ENCODE measurements around the gene TMEM143. TPM values are rescaled to one million over a fixed set of nuclear protein-coding genes. Genes with fewer than 3 reads are reported as not detected.

Gene TMEM143
- total and polyA plus RNA-seq, 2 donors (not counting 3 experiments of a cell fraction or from before 2014, with no cell fraction given), result 5.4 to 7.3 TPM

- no peak within 1 kb of the TSS for H3K27ac ChIP-seq (ENCODE audit: insufficient read depth, low read depth, low read length)
- peak; percentile 26 for DNase-seq (ENCODE audit: low read depth, low spot score)
- peaks cover 10% of the 10 kb centered on the region for H3K4me1 ChIP-seq (ENCODE audit: control insufficient read depth, extremely low read depth, insufficient read depth, low read length)
These were observed 30.0 kb upstream of the TMEM143 start, which contains the start of gene GRIN2D for GRCh38 chr19:48393559-48394330. Gene GRIN2D, plus strand, starts transcription at chr19:48393668. Its CDS starts 4,725 bp downstream, at chr19:48398393.

More at GRCh38 chr19:48393559-48394330, 30.0 kb upstream of the TMEM143 start, which contains the start of gene GRIN2D:
- Histone ChIP-seq H3K4me3 (replicated peaks in 1 of 3; ENCODE audit: insufficient read depth in 1 of 3, low read depth in 1 of 3, low read length in 3 of 3) (peak within 1 kb of the TSS in 1 of 3 experiments; percentile 1), H3K4me2 (ENCODE audit: insufficient read depth, low read length) (peak within 1 kb of the TSS; percentile 13), H2AFZ (ENCODE audit: low read depth, low read length) (peak within 1 kb of the TSS; percentile 24), H3K9me3 (replicated peaks; ENCODE audit: control insufficient read depth, insufficient read depth, low read length) (no peaks in the 10 kb centered on the region), H3K36me3 (ENCODE audit: control insufficient read depth in 2 of 2, extremely low read depth in 1 of 2, insufficient read depth in 2 of 2, low read length in 2 of 2) (peaks cover 3 to 5% of the 10 kb centered on the region in 2 experiments), H4K20me1 (replicated peaks; ENCODE audit: control insufficient read depth, extremely low read depth, insufficient read depth, low read length) (no peaks in the 10 kb centered on the region), H3K27me3 (ENCODE audit: control insufficient read depth in 2 of 2, insufficient read depth in 2 of 2, low read length in 2 of 2) (peaks cover 21 to 33% of the 10 kb centered on the region in 2 experiments), H3K9ac (replicated peaks; ENCODE audit: extremely low read depth, insufficient read depth, low read length) (no peak within 1 kb of the TSS), H3K9me1 (replicated peaks; ENCODE audit: control insufficient read depth, extremely low read depth, insufficient read depth, low read length) (no peaks in the 10 kb centered on the region), H3K79me2 (ENCODE audit: control insufficient read depth, insufficient read depth, low read length) (peaks cover 20% of the 10 kb centered on the region)
- ChIA-PET CTCF (interaction anchor here (0.6 to 2.2 kb wide), 4 partner anchors 51 to 195 kb away, joined by 3 to 9 read pairs (median 8); no protein-coding TSS in a partner anchor), POLR2A (no interaction called here)
- FAIRE-seq, result no peak
- BruUV-seq (replicated peaks), result no TSS peak
- TF ChIP-seq EZH2 (IDR thresholded peaks at IDR 0.05; ENCODE audit: borderline replicate concordance, low read depth, low read length, severe bottlenecking) (no peak), GATA2 (IDR thresholded peaks at IDR 0.05; ENCODE audit: insufficient read depth, insufficient read length, low read depth, low read length) (no peak), MAX (IDR thresholded peaks at IDR 0.05; ENCODE audit: insufficient read depth, insufficient read length) (no peak), CTCF (IDR thresholded peaks at IDR 0.05; ENCODE audit: extremely low read depth in 1 of 2, insufficient read depth in 1 of 2, low read depth in 1 of 2, low read length in 2 of 2) (no peak), FOS (IDR thresholded peaks at IDR 0.05; ENCODE audit: borderline replicate concordance, insufficient read depth, low read length) (no peak), JUN (IDR thresholded peaks at IDR 0.05; ENCODE audit: borderline replicate concordance, insufficient read depth, insufficient read length, low read depth) (no peak), MYC (IDR thresholded peaks at IDR 0.05; ENCODE audit: low read depth, low read length) (no peak)
- dilution Hi-C loops (cut with MboI; ENCODE audit: extremely low pct_ligation_motif_present, low sequenced_read_pairs) (no loop called here), intact Hi-C loops (cut with micrococcal nuclease) (no loop called here)
